HG02938 (cell line): Measurements from ENCODE around the gene RHBDF2.
A peak's percentile ranks its signal among the peaks of the same experiment; 100 is the strongest.

Source experiments
- ATAC-seq: cut with Tn5 transposase; IDR thresholded peaks from one replicate; pipeline ENCODE4 v1.9.1; 2021; ENCODE audit warnings: mild to moderate bottlenecking, moderate library complexity; ENCODE audit not compliant: unreplicated experiment

RHBDF2 gene

DNA sequence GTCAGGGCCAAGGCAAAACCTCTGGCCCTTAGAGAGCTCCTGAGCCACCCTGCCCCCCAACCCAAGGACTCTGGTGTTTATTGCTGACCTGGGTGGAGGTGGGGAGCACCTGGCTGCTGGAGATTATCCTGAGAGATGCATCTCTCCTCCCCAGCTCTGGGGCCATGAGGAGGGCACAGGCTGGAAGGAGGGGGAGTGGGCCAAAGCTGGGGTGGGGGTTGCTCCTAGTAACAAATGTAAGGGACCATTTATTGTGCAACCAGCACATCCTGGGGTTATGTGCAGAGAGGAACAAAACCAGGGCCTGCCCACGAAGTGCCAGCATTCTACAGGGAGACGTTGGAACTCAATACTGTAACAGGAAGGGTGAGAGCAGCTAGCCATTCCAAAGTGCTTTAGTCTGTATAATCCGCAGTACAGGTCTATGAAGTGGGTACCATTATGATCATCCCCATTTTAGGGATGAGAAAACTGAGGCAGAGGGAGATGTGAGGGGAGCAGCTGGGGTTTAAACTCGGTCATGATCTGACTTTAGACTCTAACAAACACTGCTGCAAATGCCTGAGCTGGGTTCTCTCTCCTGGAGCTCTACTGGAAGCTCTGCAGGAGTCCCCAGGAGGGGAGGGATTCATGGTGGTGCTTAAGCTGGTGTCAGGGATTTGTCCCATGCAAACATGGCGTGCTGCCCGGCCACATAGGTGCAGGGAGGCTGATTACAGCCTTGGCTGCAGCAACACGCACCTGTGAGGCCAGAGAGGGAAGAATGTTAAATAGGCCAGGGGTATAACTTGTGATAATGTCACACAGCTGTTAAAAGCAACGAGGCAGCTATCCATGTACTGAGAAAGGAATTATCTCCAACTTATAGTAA is 1.4 kb upstream of the RHBDF2 start:
- ATAC-seq = no peak

DNA sequence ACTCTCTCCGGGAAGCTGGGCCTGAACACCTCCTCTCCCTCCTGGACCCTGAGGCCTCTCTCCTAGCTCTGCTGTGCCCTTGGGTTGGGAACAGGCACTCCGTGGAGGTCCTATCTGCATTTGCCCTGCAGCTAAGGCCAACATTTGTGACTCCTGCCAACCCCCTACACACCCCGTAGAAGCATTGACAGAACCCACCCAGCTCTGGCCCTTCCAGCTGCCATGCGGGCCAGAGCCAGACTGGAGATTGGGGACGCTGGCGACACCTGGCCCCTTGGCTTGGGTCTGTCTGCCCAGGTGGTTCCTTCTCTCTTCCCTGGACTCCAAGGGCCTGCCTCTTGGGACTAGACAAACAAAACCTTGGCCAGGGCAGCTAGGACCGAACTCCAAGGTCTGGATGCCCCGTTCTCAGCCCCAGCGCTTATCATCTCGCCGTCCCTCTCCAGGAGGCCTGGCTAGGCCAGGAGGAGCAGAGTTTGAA is 644 bp upstream of the RHBDF2 start:
- no peak for ATAC-seq

DNA sequence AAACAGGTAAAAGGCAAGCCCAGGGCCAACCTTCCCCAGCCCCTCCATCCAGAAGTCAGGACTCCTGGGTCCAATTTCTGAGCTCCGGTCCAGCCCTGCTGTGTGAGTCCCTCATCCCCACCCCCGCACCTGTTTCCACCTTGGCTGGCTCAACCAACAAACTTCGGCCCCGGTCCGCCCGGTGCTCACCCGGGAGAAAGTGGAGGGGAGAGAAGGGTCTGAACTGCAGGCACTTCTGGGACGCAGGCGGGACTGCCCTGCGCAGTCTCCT is 541 bp downstream of the RHBDF2 start:
- no peak for ATAC-seq

DNA sequence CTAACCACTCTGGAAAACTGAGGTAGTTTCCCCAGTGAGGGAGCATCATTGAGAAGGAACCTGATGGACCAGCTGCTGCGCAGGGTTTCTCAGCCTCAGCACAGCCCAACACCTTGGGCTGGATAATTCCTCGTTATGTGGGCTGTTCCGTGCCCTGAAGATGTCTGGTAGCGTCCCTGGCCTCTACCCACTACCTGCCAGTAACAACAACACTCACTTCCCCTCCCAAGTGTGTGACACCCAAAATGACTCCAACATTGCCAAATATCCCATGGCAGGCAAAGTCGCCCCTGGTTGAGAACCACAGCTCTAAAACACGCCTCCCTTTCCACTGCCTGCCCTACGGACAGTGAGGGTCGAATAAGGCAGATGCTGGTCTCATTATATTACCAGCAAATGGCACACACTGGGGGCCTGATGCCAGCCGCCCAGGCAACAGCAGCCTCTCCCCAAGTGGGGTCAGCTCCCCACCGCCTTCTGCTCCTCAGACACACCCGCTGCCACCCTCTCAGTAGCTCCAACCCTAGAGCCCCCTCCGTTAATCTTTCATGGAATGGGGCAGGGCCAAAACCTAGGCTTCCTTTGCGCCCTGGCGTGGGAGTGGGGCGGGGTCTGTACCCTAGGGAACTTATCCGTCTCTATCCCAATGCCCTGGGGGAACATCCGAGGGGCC is 1.0 kb downstream of the RHBDF2 start:
- ATAC-seq = no peak

DNA sequence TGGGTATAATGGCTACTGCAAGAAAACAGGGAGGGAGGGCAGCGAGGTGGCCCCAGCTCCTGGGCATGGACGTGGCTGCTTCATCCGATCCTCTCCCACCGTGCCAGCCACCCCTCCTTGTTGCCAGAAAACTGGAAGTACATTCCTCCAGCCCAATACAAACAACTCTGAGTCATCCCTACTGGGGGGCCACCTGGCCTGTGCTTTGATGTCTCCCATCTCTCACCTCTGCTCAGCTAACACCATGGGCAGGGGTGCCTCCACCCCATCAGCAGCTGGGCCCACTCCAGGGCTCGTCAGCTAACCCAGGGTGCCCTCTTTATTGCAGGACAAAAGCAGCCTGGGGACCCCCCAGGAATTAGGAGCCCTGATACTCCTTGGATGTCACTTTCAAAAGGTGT is 2.0 kb downstream of the RHBDF2 start:
- no peak for ATAC-seq

DNA sequence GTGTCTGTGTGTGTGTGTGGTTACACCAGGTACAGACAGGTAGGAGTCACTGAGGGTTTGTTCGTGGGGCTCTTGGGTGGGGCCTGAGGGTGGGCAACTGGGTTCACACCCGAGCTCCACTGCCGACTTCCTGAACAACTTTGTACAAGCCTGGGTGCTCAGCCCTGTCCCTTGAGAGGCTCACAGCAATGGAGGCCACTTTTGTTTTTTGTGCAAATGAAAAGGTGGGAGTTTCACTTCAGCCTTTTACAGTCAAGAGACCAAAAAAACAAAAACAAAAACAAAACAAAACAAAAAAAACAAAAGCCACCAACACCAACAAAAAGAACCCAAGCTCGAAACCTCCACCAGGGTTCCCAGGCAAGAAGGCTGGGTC is 2.4 kb downstream of the RHBDF2 start:
- no peak for ATAC-seq

DNA sequence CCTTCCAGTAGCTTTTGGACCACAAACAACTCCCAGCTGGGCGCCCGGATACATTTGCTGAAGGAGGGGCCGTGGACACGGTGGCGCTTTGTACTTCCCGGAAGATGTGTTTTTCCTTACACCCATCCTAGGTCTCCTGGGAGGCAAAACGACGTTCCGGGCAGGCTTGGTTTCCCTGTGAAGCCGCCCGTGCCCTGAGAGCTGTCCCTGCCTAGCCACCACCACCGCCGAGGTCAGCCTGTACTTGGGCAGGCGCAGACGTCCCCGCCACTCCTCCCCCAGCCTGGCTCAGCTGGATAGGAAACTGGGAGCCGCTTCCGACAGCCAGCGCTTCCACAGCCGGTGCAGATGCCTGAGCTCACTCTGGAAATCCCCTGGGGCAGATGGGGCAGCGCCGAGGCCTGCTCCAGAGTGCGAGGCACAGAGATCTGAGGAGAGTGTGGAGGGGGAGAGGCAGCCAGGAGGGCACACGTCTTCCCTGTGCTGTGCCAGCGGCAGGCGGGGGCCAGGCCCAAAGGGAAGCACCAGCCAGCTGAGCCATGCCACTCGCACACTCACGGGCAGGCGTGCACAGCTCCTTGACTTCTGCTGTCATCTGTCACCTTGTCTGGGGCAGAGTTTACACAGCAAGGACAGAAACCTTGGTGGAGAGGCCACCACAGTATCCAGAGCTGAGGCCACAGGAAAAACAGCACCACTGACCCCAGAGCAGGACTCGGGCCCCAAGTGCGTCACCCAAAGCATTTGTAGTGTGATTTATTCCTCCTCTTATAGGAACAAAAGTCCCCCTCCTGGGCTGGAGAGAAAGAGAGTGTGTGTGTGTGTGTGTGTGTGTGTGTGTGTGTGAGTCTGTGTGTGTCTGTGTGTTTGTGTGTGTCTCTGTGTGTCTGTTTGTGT is 3.0 kb downstream of the RHBDF2 start:
- no peak for ATAC-seq

DNA sequence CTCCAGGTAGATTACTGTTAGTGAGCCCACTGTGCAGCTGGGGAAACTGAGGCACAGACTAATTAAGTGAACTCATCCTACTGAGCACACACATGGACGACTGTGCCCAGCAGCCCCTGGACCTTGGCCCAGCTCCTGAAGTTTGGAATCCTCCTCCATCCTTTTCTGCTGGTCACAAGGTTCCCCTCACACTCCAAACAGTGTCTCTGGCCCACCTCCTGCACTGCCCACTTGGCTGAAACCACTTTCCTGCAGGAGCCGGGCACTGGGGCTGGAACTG is 3.6 kb downstream of the RHBDF2 start:
- no peak for ATAC-seq

DNA sequence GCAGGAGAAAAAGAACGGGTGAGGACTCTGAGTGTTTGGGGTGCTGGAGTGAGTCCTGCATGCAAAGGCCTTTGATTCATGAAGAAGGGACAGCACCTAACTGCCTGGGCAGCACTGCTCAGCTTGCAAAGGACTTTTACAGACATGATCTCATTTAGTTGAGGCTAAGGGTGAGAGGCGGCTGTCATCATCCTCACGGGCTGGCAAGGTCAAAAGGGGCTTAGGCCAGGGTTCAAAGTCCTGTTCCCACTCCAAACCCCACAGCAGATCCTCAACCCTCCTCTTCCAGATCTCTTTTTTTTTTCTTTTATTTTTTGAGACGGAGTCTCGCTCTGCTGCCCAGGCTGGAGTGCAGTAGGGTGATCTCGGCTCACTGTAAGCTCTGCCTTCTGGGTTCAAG is 4.8 kb downstream of the RHBDF2 start:
- no peak for ATAC-seq

DNA sequence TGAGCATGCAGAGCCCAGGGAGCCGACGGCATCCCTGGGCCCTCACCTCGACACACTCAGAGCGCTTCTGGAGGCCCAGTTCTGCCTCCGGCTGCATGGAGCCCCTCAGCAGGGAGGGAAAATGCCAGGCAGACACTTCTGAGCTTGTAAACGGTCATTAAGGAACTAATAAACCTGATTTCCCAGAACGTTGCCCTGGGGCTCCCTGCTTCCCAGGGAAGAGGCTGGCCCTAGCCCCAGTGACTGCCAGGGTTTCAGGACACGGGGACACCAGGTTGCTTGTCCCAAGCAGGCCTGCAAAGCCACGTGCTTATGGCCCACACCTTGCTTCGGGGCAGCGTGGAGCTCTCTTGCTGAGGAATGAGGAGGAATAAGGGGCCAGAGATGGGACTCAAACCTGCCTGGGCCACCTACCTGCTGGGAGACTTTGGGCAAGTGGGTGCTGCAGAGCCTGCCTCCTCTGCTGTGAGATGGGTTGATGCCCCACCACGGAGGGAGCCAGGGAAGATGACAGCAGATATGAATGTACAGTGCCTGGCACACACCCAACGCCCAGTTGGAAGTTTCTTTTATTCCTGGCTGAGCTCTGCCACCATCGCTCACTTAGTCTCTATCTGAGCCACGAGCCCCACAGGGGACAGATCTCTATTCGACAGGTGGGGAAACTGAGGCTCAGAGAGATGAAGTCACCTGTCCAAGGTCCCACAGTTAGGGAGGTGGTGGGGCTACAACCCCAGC is 5.4 kb downstream of the RHBDF2 start:
- ATAC-seq = no peak

DNA sequence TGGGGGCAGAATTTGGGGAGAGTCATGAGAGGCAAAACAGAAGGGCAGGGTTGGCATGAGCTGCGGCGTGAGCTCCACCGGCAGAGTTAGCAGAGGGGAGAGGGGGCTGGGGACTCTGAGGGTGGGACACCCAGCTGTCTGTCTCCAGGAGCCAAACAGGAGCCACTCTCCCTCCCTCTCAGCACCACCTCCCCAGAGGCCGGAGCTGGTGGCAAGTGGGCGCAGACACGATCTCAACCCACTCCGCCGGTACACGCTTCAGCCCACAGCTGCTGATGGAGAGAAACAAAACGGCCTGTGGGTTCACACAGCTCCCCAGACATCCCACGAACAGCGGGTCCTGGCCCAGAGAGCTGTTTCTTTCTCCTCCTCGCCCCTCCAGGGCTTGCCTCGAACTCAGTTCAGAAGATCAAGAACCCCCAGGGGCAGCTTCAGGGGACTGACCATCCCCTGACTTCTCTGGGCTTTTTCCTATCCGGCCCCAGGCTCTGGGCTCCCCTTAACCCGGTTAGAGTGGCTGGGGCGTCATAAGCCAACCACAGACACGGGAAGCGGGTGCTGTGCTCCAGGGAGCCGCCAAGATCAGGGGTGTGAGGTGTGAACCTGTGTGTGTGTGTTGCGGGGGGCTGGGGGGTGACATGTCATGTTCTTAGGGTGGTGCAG is 7.6 kb downstream of the RHBDF2 start:
- no peak for ATAC-seq

DNA sequence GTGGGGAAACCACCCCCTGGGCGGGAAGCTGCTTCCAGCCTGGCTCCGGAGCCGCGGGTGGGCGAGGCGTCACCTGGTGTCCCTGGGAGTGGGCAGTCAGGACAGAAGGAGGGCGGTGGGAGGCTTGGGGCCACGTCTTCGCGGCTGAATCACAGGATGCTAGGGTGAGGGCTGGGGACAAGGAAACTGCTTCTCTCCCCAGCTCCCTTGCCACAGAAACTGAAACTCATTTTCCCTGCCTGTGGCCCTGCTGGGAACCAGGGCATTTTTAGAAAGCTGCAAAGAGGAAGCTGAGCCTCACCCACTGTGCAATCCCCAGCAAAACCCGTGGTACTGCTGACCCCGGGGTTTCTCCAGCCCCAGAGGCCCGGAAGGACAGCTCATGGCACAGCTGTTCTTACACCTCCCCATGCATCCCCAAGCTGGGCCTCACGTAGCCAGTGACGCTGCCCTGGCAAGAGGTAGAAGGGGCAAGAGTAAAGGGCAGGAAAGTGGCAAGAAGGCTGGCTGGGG is 8.2 kb downstream of the RHBDF2 start:
- peak; percentile 40 for ATAC-seq

DNA sequence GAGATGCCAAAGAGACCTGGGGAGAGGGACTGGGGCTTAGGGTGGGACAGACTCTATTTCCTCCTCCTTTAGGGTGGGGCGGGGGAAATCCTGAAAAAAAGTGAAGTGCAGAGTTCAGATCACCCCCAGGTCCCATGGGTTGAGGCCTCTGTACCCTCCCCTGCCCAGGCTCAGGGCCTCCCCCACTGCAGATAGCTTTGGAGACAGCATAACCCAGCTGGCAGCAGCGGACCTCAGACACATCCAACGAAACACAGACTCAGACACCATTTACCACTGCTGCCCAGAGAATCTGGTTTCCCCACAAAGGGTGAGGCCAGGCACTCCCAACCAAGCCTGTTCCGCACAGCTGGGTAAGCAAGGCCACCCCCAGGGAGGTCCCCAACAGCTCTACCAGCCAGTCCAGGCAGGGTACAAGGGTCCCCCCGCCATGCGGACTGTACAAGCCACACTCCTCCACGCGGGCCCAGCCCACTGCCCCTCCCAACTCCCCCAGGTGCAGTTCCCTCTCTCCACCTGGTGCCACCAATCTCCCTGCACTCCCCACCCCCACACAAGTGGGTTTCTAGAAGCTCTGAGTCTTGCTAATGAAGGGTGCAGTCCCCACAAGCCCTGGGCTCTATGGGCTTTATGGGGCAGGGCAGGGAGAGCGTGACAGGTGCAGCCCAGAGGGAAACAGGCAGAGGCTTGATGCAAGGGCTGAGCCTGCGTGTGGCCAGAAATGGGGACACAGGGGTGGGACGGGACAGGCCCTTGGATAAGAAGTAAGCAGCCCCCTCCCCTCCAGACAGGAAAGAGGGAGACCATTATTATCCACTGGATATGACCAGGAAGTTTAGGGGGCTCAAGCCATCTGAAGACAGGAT is 8.9 kb downstream of the RHBDF2 start:
- peak; percentile 31 for ATAC-seq

DNA sequence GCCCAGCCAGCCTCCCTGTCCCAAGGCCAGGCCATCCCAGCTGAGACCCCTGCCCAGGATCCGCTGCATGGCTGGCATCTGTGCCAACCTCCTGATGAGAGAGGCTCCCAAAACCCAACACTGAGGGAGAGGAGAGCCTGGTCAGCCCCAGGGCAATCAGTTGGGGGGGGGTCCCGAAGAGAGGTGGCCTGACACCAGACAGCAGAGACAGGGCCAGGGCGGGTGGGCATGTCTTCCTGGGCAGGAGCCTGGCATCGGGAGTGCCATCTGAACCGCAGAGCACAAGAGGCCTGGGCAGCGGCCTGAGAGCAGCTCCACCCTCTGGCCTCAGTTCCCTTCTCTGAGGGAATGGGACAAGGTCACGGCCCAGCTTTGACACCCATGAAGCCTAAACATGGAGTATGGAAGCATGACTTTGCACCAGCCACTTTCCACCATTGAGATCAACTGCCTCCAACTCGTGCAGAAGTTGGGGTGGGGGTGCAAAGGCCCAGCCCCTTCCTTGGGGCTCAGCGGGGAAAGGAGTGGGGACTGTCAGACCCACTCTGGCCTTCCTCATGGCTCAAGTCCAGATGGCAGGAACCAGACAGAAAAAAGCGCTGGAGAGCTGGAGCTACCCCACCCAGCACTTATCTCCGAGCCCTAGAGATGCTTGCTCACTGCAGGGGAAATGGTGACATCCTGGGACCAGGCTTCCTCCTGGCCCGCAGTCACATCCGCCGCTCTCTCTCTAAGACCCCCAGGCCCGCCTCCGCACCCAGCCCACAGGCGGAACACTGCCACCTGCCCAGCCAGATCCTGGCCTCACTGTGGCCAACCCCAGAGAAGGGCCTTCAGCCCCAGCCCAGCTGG is 9.7 kb downstream of the RHBDF2 start:
- ATAC-seq = no peak

DNA sequence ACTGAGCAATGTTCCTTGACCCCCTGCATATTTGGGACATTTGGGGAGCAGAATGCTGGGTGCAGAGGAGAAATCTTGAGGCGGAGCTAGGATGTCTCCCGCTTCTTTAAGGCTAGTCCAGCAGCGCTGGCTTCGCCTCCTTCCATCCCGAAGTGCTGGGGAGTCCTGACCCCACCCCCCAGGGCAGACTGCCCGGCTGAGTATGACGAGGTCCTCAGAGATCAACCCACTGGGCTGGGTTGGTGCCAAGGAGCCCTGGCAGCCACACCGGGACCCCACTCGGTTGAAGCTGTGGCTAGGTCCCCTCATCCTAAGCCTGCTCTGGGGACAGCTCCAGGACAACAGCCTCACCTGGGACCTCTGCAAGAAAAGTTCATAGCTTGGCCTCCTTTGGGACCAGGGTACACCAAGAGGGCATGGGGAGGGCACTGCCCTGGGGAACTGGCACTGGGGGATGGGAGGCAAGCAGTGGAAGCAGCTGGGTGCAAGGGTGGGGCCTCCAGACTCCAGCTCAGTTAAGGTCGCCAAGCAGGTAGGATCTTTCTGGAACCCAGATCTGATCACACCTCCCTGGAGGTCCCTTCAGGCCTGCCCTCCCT is 11.0 kb downstream of the RHBDF2 start:
- ATAC-seq = no peak

DNA sequence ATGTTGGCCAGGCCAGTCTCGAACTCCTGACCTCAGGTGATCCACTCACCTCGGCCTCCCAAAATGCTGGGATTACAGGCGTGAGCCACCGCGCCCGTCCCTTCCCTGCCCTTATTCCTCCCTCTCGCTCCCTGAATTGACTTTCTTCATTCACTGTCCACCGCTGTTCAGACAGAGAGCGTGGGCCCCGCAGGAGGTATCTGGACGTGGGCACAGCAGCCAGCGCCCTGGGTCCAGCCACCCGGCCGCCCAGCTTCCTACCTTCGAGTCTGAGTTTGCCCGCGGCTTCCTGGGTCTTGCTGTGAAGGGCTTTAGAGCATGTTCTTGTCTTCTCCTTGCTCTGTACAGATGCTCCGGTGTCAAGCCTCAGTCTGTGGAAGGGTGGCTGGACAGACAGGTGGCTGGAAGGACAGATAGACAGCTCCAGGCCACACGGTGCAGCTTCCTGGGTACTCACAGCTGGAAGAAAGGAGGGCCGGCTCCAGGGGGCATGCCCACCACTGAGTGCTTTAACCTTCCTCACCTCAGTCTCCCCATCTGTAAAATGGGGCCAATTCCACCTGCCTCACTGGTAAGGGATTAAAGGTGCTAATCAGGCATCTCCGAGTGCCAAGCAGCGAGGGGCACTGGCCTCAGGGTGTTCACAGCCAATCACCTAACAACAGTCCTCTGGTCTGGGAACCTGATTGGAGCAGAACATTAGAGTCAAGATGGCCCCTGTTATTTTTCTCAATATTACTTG is 13.6 kb downstream of the RHBDF2 start:
- no peak for ATAC-seq

DNA sequence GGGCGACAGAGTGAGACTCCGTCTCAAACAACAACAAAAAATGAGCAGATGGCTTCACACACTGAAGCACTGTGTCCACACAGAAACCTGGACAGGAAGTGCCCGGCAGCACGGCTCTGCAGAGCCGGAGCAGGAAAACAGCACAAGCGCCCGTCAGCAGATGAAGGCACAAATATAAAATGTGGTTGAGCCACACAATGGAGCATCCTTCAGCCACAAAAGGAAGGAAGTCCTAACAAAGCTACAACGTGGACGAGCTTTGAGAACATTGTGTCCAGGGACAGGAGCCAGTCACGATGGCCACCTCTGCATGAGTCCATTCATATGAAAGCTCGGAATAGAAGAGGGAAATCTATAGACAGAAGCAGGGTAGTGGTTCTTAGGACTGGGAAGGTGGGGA is 15.7 kb downstream of the RHBDF2 start:
- ATAC-seq = no peak
